GM10266 (cell line): ENCODE measurements around the gene TPPP2.

ENCODE experiments used
- DNase-seq: peaks from one replicate; pipeline ENCODE4 v3.0.0; 2012; ENCODE audit errors: extremely low spot score
- CTCF ChIP-seq: IDR thresholded peaks from 2 replicates; pipeline ENCODE4 v1.5.1; 2012; ENCODE audit warnings: mild to moderate bottlenecking, low read depth; ENCODE audit not compliant: control insufficient read depth, insufficient read depth; ENCODE audit errors: missing control alignments

The TPPP2 gene

DNA sequence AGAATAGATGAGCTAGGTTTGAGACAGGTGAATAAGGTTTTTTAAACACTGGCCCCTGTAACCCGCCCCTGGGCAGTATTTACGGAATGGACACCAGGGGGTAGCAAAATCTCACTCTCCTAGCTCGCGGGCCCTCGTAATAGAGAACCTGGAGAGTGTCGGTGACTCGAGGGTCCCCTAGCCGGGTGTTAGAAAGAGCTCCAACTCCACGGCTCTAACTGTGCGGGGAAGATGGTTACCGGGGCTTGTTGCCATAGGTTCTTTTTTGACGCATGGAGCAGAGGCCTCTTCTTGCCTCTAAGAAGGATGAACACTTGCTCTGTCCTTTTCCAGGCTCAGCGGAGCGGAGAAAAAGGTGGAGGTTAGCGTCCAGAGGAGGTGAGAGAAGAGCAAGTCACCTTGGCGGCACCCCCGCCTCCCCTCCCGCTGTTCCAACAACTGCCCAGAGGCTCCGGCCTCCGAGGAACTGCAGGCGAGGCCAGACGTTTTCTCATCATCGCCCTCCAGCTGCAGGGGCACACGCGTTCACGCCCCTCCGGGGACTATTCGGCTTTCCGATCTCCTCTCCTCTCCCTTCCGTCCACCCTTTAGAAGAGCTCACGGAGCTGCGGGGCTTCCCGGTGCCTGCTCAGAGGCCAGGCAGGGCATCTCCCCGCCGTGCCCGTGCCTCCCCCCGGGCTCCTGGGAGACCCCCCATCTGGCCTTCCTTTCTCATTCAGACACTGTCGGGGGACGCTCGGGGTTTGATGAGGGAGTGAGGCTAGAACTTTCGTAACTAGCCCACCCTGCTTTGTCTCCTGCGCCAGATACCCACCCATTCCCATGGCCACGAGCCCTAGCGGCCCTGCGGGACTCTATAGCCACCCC, 38.7 kb downstream of the TPPP2 start:
- TF ChIP-seq CTCF: peak; percentile 69
- DNase-seq: peak; percentile 79

DNA sequence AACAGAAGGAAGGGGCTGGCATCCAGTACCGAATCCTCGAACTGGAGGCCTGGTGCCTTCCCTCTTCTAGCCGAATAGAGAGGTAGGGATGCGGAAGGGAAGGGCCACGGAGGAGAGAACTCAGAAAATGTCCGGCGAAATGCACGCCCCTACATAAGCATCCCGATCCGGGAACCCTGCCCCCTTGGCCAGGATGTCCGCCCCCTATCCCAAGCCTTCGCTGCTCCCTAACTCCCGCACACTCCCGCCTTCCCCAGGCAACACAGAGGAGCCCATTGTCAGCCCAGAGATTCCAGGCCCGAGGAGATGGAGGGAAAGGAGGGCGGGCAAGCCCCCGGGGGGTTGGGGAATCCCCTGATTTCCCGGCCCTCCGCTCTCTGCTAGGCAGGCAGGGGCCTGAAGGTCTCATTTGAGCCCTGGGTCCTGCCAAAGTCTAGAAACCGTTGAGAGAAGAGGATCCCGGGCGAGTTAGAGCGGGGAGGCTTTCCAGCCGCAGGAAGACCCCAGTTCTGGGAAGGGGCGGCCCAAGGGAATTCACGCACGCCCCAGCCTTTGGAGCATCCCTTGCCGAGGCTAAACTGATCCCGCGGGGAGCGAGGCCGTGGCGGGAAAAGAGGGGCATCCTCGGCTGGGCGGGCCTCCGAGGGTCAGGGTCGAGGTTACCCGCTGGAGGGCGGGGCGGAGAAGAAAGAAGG, 39.5 kb downstream of the TPPP2 start:
- peak; percentile 26 for DNase-seq
- no peak for TF ChIP-seq CTCF

GRCh38 chr14:21070083-21070609, 40.1 kb downstream of the TPPP2 start, which contains the start of gene ARHGEF40:
TSS of gene ARHGEF40 (plus strand) at chr14:21070304. CDS start at chr14:21070397, 93 bp downstream.
- TF ChIP-seq CTCF: no peak
- peak; percentile 53 for DNase-seq

- no peak for TF ChIP-seq CTCF
- peak; percentile 68 for DNase-seq
Measured at GRCh38 chr14:21070610-21071224, 40.7 kb downstream of the TPPP2 start.

- no peak for TF ChIP-seq CTCF
- DNase-seq: peak; percentile 92
Measured at GRCh38 chr14:21071225-21072030, 41.4 kb downstream of the TPPP2 start.

GRCh38 chr14:21072031-21072473, 42.0 kb downstream of the TPPP2 start:
- no peak for TF ChIP-seq CTCF
- DNase-seq: peak; percentile 38
